ENCODE data around the gene C9orf153.

The C9orf153 gene

DNA sequence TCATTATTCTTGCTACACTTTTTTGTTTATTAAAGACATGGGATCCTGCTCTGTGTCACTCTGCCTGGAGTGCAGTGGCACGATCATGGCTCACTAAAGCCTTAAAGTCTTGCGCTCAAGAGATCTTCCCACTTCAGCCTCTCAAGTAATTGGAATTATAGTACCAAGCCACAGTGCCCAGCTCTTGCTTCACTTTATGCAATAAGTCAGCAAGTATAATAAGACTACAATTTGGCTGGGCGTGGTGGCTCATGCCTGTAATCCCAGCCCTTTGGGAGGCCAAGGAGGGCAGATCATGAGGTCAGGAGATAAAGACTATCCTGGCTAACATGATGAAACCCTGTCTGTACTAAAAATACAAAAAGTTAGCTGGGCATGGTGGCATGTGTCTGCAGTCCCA, 5.9 kb downstream of the C9orf153 start:
- TF ChIP-seq CTCF (IDR thresholded peaks at IDR 0.05; ENCODE audit: insufficient read depth, low read length, poor library complexity, severe bottlenecking): no peak
- no peak for TF ChIP-seq EZH2phosphoT487 (conservative IDR thresholded peaks at IDR 0.05; ENCODE audit: low read length)
- H3K9me2 ChIP-seq (replicated peaks; ENCODE audit: insufficient read depth, low read length): no peaks in the 10 kb centered on the region

GRCh38 chr9:86252870-86253269, 6.6 kb downstream of the C9orf153 start:
- Histone ChIP-seq H3K9me2 (replicated peaks; ENCODE audit: insufficient read depth, low read length) (no peaks in the 10 kb centered on the region), H3K9me3 (ENCODE audit: insufficient read depth, low read length) (peaks cover 12% of the 10 kb centered on the region; the same call in 1 of the 2 replicates), H4K20me1 (ENCODE audit: low read depth, low read length) (no peaks in the 10 kb centered on the region), H3K9ac (ENCODE audit: low read length) (no peak overlapping the region), H3K36me3 (ENCODE audit: low read length) (peaks cover 9% of the 10 kb centered on the region; the same call in 1 of the 2 replicates), H3K79me2 (ENCODE audit: insufficient read depth, low read length) (no peaks in the 10 kb centered on the region), H3F3A (ENCODE audit: insufficient read depth) (no peaks in the 10 kb centered on the region), H3K4me3 (ENCODE audit: insufficient read depth, low read length, poor library complexity, severe bottlenecking) (no peak overlapping the region), H3K4me2 (ENCODE audit: low read depth, low read length, poor library complexity, severe bottlenecking) (no peak overlapping the region), H2AFZ (ENCODE audit: low read depth, low read length, severe bottlenecking) (no peak overlapping the region), H3K27me3 (ENCODE audit: low read length) (no peaks in the 10 kb centered on the region), H3K27ac (ENCODE audit: low read depth, low read length) (no peak overlapping the region)
- TF ChIP-seq EZH2phosphoT487 (conservative IDR thresholded peaks at IDR 0.05; ENCODE audit: low read length): no peak
- no peak for TF ChIP-seq CTCF (IDR thresholded peaks at IDR 0.05; ENCODE audit: insufficient read depth, low read length, poor library complexity, severe bottlenecking)

More for the DNA sequence above, 5.9 kb downstream of the C9orf153 start:
- H3F3A ChIP-seq (ENCODE audit: insufficient read depth): no peaks in the 10 kb centered on the region
- H3K36me3 ChIP-seq (ENCODE audit: low read length): peaks cover 9% of the 10 kb centered on the region; the same call in 1 of the 2 replicates
- no peak overlapping the region for H3K4me2 ChIP-seq (ENCODE audit: low read depth, low read length, poor library complexity, severe bottlenecking)
- H3K9me3 ChIP-seq (ENCODE audit: insufficient read depth, low read length): peaks cover 12% of the 10 kb centered on the region; the same call in 1 of the 2 replicates
- no peaks in the 10 kb centered on the region for H4K20me1 ChIP-seq (ENCODE audit: low read depth, low read length)
- no peak overlapping the region for H3K4me3 ChIP-seq (ENCODE audit: insufficient read depth, low read length, poor library complexity, severe bottlenecking)
- H3K27me3 ChIP-seq (ENCODE audit: low read length): no peaks in the 10 kb centered on the region
- no peak overlapping the region for H3K27ac ChIP-seq (ENCODE audit: low read depth, low read length)
- H3K9ac ChIP-seq (ENCODE audit: low read length): no peak overlapping the region
- H2AFZ ChIP-seq (ENCODE audit: low read depth, low read length, severe bottlenecking): no peak overlapping the region
- H3K79me2 ChIP-seq (ENCODE audit: insufficient read depth, low read length): no peaks in the 10 kb centered on the region

DNA sequence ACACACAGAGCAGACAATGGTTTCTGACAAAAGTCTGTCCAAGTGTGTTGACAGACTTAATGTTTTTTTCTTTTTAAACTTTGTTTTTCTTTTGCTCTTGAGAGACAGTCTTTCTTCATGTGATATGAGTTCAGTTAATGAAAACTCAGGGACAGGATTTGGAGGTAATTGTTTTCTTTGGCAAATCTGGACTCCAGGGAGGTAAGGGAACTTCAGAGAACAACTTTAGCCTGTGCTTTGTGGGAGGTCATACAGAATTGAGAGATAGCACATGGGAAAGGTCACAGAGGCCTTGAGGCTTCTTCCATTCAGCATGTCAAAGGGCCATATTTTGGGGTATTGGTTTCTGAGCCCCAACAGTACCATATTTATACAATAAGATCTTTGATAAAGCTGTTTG, 9.3 kb downstream of the C9orf153 start:
- Histone ChIP-seq H3K36me3 (ENCODE audit: low read length) (peaks cover 9% of the 10 kb centered on the region; the same call in 1 of the 2 replicates), H3K27me3 (ENCODE audit: low read length) (no peaks in the 10 kb centered on the region), H3K9ac (ENCODE audit: low read length) (no peak overlapping the region), H3K4me2 (ENCODE audit: low read depth, low read length, poor library complexity, severe bottlenecking) (no peak overlapping the region), H3K9me2 (replicated peaks; ENCODE audit: insufficient read depth, low read length) (no peaks in the 10 kb centered on the region), H3K9me3 (ENCODE audit: insufficient read depth, low read length) (peaks cover 12% of the 10 kb centered on the region; the same call in 1 of the 2 replicates), H3K4me3 (ENCODE audit: insufficient read depth, low read length, poor library complexity, severe bottlenecking) (no peak overlapping the region), H3K27ac (ENCODE audit: low read depth, low read length) (no peak overlapping the region), H3F3A (ENCODE audit: insufficient read depth) (no peaks in the 10 kb centered on the region), H3K79me2 (ENCODE audit: insufficient read depth, low read length) (no peaks in the 10 kb centered on the region), H2AFZ (ENCODE audit: low read depth, low read length, severe bottlenecking) (no peak overlapping the region), H4K20me1 (ENCODE audit: low read depth, low read length) (no peaks in the 10 kb centered on the region)
- TF ChIP-seq EZH2phosphoT487 (conservative IDR thresholded peaks at IDR 0.05; ENCODE audit: low read length) (no peak), CTCF (IDR thresholded peaks at IDR 0.05; ENCODE audit: insufficient read depth, low read length, poor library complexity, severe bottlenecking) (no peak)
